ENCODE data around the gene UNC45B.

Gene UNC45B

GRCh38 chr17:35127751-35128514 is 19.7 kb upstream of the UNC45B start:
- Histone ChIP-seq H3K36me3 (ENCODE audit: control insufficient read depth, insufficient read depth, low read length, severe bottlenecking) (peaks cover 18% of the 10 kb centered on the region), H3K4me3 (ENCODE audit: low read length) (no peak overlapping the region), H3K27me3 (replicated peaks; ENCODE audit: control insufficient read depth, insufficient read depth, low read length) (no peaks in the 10 kb centered on the region), H3K4me1 (ENCODE audit: control insufficient read depth, insufficient read depth, low read length) (peaks cover 35% of the 10 kb centered on the region), H3K9me3 (ENCODE audit: control insufficient read depth, low read length) (no peaks in the 10 kb centered on the region), H3K9ac (ENCODE audit: low read length) (peak overlapping the region; percentile 54)
- DNase-seq (ENCODE audit: low read depth), result peak; percentile 87

- Histone ChIP-seq H3K9ac (ENCODE audit: low read length) (no peak overlapping the region), H3K9me3 (ENCODE audit: control insufficient read depth, low read length) (no peaks in the 10 kb centered on the region), H3K4me1 (ENCODE audit: control insufficient read depth, insufficient read depth, low read length) (peaks cover 35% of the 10 kb centered on the region), H3K27me3 (replicated peaks; ENCODE audit: control insufficient read depth, insufficient read depth, low read length) (no peaks in the 10 kb centered on the region), H3K36me3 (ENCODE audit: control insufficient read depth, insufficient read depth, low read length, severe bottlenecking) (peaks cover 32% of the 10 kb centered on the region), H3K4me3 (ENCODE audit: low read length) (peak overlapping the region; percentile 26)
- DNase-seq (ENCODE audit: low read depth), result peak; percentile 44
Measured at GRCh38 chr17:35129154-35129972, 18.3 kb upstream of the UNC45B start.

GRCh38 chr17:35129973-35130351 is 17.7 kb upstream of the UNC45B start:
- no peaks in the 10 kb centered on the region for H3K27me3 ChIP-seq (replicated peaks; ENCODE audit: control insufficient read depth, insufficient read depth, low read length)
- no peak for DNase-seq (ENCODE audit: low read depth)
- no peaks in the 10 kb centered on the region for H3K9me3 ChIP-seq (ENCODE audit: control insufficient read depth, low read length)
- peaks cover 36% of the 10 kb centered on the region for H3K4me1 ChIP-seq (ENCODE audit: control insufficient read depth, insufficient read depth, low read length)
- H3K4me3 ChIP-seq (ENCODE audit: low read length), result no peak overlapping the region
- H3K9ac ChIP-seq (ENCODE audit: low read length), result no peak overlapping the region
- peaks cover 38% of the 10 kb centered on the region for H3K36me3 ChIP-seq (ENCODE audit: control insufficient read depth, insufficient read depth, low read length, severe bottlenecking)

- H3K4me3 ChIP-seq (ENCODE audit: low read length), result no peak overlapping the region
- H3K9me3 ChIP-seq (ENCODE audit: control insufficient read depth, low read length), result no peaks in the 10 kb centered on the region
- no peaks in the 10 kb centered on the region for H3K27me3 ChIP-seq (replicated peaks; ENCODE audit: control insufficient read depth, insufficient read depth, low read length)
- peaks cover 39% of the 10 kb centered on the region for H3K4me1 ChIP-seq (ENCODE audit: control insufficient read depth, insufficient read depth, low read length)
- H3K36me3 ChIP-seq (ENCODE audit: control insufficient read depth, insufficient read depth, low read length, severe bottlenecking), result peaks cover 42% of the 10 kb centered on the region
- DNase-seq (ENCODE audit: low read depth), result no peak
- H3K9ac ChIP-seq (ENCODE audit: low read length), result no peak overlapping the region
Measured at GRCh38 chr17:35130392-35130791, 17.2 kb upstream of the UNC45B start.

GRCh38 chr17:35132099-35132498 is 15.5 kb upstream of the UNC45B start:
- H3K27me3 ChIP-seq (replicated peaks; ENCODE audit: control insufficient read depth, insufficient read depth, low read length), result no peaks in the 10 kb centered on the region
- peaks cover 46% of the 10 kb centered on the region for H3K4me1 ChIP-seq (ENCODE audit: control insufficient read depth, insufficient read depth, low read length)
- H3K36me3 ChIP-seq (ENCODE audit: control insufficient read depth, insufficient read depth, low read length, severe bottlenecking), result peaks cover 60% of the 10 kb centered on the region
- DNase-seq (ENCODE audit: low read depth), result no peak
- H3K9ac ChIP-seq (ENCODE audit: low read length), result no peak overlapping the region
- no peaks in the 10 kb centered on the region for H3K9me3 ChIP-seq (ENCODE audit: control insufficient read depth, low read length)
- H3K4me3 ChIP-seq (ENCODE audit: low read length), result no peak overlapping the region

- H3K4me3 ChIP-seq (ENCODE audit: low read length), result no peak overlapping the region
- peaks cover 68% of the 10 kb centered on the region for H3K36me3 ChIP-seq (ENCODE audit: control insufficient read depth, insufficient read depth, low read length, severe bottlenecking)
- H3K4me1 ChIP-seq (ENCODE audit: control insufficient read depth, insufficient read depth, low read length), result peaks cover 40% of the 10 kb centered on the region
- H3K27me3 ChIP-seq (replicated peaks; ENCODE audit: control insufficient read depth, insufficient read depth, low read length), result no peaks in the 10 kb centered on the region
- H3K9me3 ChIP-seq (ENCODE audit: control insufficient read depth, low read length), result no peaks in the 10 kb centered on the region
- DNase-seq (ENCODE audit: low read depth), result no peak
- no peak overlapping the region for H3K9ac ChIP-seq (ENCODE audit: low read length)
Measured at GRCh38 chr17:35132816-35133550, 14.6 kb upstream of the UNC45B start.

GRCh38 chr17:35135322-35135721 is 12.3 kb upstream of the UNC45B start:
- DNase-seq (ENCODE audit: low read depth), result no peak
- H3K36me3 ChIP-seq (ENCODE audit: control insufficient read depth, insufficient read depth, low read length, severe bottlenecking), result peaks cover 87% of the 10 kb centered on the region

GRCh38 chr17:35138218-35138617 is 9.4 kb upstream of the UNC45B start:
- H3K9me3 ChIP-seq (ENCODE audit: control insufficient read depth, low read length), result no peaks in the 10 kb centered on the region

More at GRCh38 chr17:35135322-35135721, 12.3 kb upstream of the UNC45B start:
- H3K4me3 ChIP-seq (ENCODE audit: low read length), result no peak overlapping the region
- no peaks in the 10 kb centered on the region for H3K27me3 ChIP-seq (replicated peaks; ENCODE audit: control insufficient read depth, insufficient read depth, low read length)
- H3K9ac ChIP-seq (ENCODE audit: low read length), result no peak overlapping the region
- peaks cover 21% of the 10 kb centered on the region for H3K4me1 ChIP-seq (ENCODE audit: control insufficient read depth, insufficient read depth, low read length)
- no peaks in the 10 kb centered on the region for H3K9me3 ChIP-seq (ENCODE audit: control insufficient read depth, low read length)

GRCh38 chr17:35141681-35142466 is 5.7 kb upstream of the UNC45B start, which contains the start of gene NLE1:
Gene NLE1, minus strand, starts transcription at chr17:35142303. Its CDS starts 28 bp downstream, at chr17:35142275.
- Histone ChIP-seq H3K27me3 (replicated peaks; ENCODE audit: control insufficient read depth, insufficient read depth, low read length) (peaks cover 4% of the 10 kb centered on the region), H3K4me3 (ENCODE audit: low read length) (peak within 1 kb of the TSS; percentile 99), H3K36me3 (ENCODE audit: control insufficient read depth, insufficient read depth, low read length, severe bottlenecking) (peaks cover 30% of the 10 kb centered on the region), H3K4me1 (ENCODE audit: control insufficient read depth, insufficient read depth, low read length) (peaks cover 7% of the 10 kb centered on the region), H3K9me3 (ENCODE audit: control insufficient read depth, low read length) (no peaks in the 10 kb centered on the region), H3K9ac (ENCODE audit: low read length) (peak within 1 kb of the TSS; percentile 83)
- peak; percentile 86 for DNase-seq (ENCODE audit: low read depth)

More at GRCh38 chr17:35138218-35138617, 9.4 kb upstream of the UNC45B start:
- Histone ChIP-seq H3K4me1 (ENCODE audit: control insufficient read depth, insufficient read depth, low read length) (peaks cover 19% of the 10 kb centered on the region), H3K36me3 (ENCODE audit: control insufficient read depth, insufficient read depth, low read length, severe bottlenecking) (peaks cover 67% of the 10 kb centered on the region), H3K4me3 (ENCODE audit: low read length) (no peak overlapping the region), H3K9ac (ENCODE audit: low read length) (no peak overlapping the region), H3K27me3 (replicated peaks; ENCODE audit: control insufficient read depth, insufficient read depth, low read length) (no peaks in the 10 kb centered on the region)
- no peak for DNase-seq (ENCODE audit: low read depth)

GRCh38 chr17:35142467-35142796 is 5.2 kb upstream of the UNC45B start:
- Histone ChIP-seq H3K27me3 (replicated peaks; ENCODE audit: control insufficient read depth, insufficient read depth, low read length) (peaks cover 9% of the 10 kb centered on the region), H3K36me3 (ENCODE audit: control insufficient read depth, insufficient read depth, low read length, severe bottlenecking) (peaks cover 25% of the 10 kb centered on the region), H3K4me1 (ENCODE audit: control insufficient read depth, insufficient read depth, low read length) (peaks cover 7% of the 10 kb centered on the region), H3K9me3 (ENCODE audit: control insufficient read depth, low read length) (no peaks in the 10 kb centered on the region), H3K4me3 (ENCODE audit: low read length) (peak overlapping the region; percentile 99), H3K9ac (ENCODE audit: low read length) (peak overlapping the region; percentile 25)
- no peak for DNase-seq (ENCODE audit: low read depth)

Measured in adipocyte (in vitro differentiated cells).